ENCODE data around the gene PEPD. TPM values are rescaled to one million over a fixed set of nuclear protein-coding genes. Genes with fewer than 3 reads are reported as not detected.

PEPD gene
- total RNA-seq, 1 donor from 2014 or later, result 30.0 TPM

DNA sequence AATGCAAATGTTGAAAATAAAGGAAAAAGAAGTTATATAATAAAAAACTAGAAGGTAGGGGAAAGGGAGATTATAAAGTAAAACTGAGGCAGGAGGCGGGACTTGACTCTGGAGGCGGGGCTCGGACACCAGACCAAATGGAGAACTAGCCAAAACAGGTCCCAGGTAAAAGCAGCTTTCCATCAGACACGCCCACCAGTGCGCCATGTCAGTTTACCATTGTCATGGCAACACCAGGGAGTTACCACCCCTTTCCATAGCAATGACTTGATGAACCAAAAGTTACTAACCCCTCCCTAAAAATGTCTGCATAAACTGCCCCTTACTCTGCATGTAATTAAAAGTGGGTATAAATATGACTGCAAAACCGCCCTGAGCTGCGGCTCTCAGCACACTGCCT, 70.9 kb downstream of the PEPD start:
- no peaks in the 10 kb centered on the region for H3K27me3 ChIP-seq (ENCODE audit: low read depth)
- TF ChIP-seq, protein P1, sequence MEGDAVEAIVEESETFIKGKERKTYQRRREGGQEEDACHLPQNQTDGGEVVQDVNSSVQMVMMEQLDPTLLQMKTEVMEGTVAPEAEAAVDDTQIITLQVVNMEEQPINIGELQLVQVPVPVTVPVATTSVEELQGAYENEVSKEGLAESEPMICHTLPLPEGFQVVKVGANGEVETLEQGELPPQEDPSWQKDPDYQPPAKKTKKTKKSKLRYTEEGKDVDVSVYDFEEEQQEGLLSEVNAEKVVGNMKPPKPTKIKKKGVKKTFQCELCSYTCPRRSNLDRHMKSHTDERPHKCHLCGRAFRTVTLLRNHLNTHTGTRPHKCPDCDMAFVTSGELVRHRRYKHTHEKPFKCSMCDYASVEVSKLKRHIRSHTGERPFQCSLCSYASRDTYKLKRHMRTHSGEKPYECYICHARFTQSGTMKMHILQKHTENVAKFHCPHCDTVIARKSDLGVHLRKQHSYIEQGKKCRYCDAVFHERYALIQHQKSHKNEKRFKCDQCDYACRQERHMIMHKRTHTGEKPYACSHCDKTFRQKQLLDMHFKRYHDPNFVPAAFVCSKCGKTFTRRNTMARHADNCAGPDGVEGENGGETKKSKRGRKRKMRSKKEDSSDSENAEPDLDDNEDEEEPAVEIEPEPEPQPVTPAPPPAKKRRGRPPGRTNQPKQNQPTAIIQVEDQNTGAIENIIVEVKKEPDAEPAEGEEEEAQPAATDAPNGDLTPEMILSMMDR (IDR thresholded peaks at IDR 0.05; ENCODE audit: borderline replicate concordance), result no peak
- H3K4me3 ChIP-seq, result no peak overlapping the region
- peaks cover 12% of the 10 kb centered on the region for H3K36me3 ChIP-seq
- H3K27ac ChIP-seq (replicated peaks), result no peak overlapping the region
- no peak for DNase-seq
- H3K4me1 ChIP-seq, result no peaks in the 10 kb centered on the region
- intact Hi-C loops (cut with micrococcal nuclease), result no loop called here
- no peaks in the 10 kb centered on the region for H3K9me3 ChIP-seq (replicated peaks)

DNA sequence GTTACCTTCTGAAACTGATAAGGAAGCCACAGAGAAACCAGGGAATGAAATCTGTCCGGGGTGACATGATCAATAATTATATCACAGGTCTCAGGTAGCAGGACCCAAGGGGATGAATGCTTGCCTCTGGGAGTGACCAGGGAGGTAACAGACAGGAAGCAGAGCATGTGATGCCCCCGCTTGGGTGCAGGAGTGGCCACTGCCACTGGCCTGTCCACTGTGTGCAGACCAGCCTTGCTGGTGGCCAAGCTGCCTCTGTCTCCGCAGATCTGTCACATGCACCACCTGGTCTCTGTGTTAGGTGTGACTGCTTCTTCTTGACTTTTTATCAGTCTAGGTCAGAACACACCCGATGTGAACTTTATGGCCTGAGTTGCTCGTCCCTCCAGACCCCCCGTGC, 71.8 kb downstream of the PEPD start:
- Histone ChIP-seq H3K4me1 (no peaks in the 10 kb centered on the region), H3K36me3 (peaks cover 15% of the 10 kb centered on the region), H3K4me3 (no peak overlapping the region), H3K9me3 (replicated peaks) (no peaks in the 10 kb centered on the region), H3K27me3 (ENCODE audit: low read depth) (no peaks in the 10 kb centered on the region), H3K27ac (replicated peaks) (no peak overlapping the region)
- DNase-seq, result no peak
- intact Hi-C loops (cut with micrococcal nuclease), result no loop called here
- TF ChIP-seq, protein P1 (IDR thresholded peaks at IDR 0.05; ENCODE audit: borderline replicate concordance), result no peak

DNA sequence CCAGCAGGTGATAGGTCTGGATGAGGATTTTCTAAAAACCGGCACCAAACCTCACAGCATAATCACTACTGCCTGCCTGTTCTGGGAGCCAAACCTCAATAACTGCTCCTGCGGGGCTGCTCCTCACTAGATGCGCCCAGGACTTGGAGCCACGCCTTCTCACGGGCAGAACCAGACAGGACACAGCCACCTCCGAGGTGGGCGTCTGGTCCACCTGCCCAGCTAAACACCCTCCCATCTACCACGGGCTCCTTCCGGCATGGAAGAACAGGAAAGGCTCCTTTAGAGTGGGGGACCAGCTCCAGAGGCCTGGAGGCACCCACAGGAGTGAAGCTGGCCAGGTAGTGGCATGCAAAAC, 73.5 kb downstream of the PEPD start:
- H3K9me3 ChIP-seq (replicated peaks), result no peaks in the 10 kb centered on the region
- intact Hi-C loops (cut with micrococcal nuclease), result no loop called here
- H3K4me3 ChIP-seq, result no peak overlapping the region
- H3K27ac ChIP-seq (replicated peaks), result no peak overlapping the region
- H3K36me3 ChIP-seq, result peaks cover 20% of the 10 kb centered on the region
- TF ChIP-seq, protein P1 (IDR thresholded peaks at IDR 0.05; ENCODE audit: borderline replicate concordance), result no peak
- H3K27me3 ChIP-seq (ENCODE audit: low read depth), result no peaks in the 10 kb centered on the region
- no peaks in the 10 kb centered on the region for H3K4me1 ChIP-seq
- peak; percentile 1 for DNase-seq

DNA sequence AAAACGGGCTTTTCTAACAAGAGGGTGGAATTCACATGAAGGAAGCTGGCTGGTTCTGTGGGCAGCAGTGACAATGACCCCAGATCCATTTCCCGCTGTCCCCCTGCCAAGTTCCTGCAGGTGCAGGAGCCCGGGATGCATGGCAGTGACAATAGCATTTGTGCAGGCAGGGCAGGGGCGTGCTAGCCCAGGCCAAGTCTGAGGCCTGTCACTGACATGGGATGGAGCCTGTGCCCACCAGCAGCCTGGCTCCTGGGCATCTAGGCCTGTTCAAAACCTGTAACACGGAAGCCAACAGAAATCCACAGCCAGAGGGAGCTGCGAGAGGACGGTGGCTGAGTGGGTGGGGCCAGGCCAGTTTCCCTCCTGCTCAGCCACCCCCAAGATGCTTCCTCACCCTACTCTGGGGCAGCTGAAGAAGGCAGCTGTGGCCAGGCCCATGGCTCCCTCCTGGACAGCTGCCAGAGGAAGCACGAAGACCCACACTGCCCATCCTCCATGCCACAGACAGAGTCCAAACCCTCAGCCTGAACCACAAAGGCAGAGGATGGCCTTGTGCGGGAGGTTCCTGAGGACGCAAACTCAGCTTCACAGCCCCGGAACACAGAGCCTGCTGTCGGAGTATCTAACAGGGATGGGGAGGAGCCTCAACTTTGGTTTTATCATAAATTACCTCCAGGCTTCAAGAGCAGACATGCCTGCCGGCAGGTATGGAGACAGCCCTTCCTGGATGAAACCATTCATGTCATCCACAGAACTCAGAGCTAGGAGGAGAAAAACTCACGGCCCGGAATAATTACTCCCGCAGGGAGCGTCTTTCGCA, 74.0 kb downstream of the PEPD start:
- H3K9me3 ChIP-seq (replicated peaks), result no peaks in the 10 kb centered on the region
- no peaks in the 10 kb centered on the region for H3K27me3 ChIP-seq (ENCODE audit: low read depth)
- no peaks in the 10 kb centered on the region for H3K4me1 ChIP-seq
- TF ChIP-seq, protein P1 (IDR thresholded peaks at IDR 0.05; ENCODE audit: borderline replicate concordance), result no peak
- H3K36me3 ChIP-seq, result peaks cover 20% of the 10 kb centered on the region
- DNase-seq, result peak; percentile 5
- no peak overlapping the region for H3K4me3 ChIP-seq
- H3K27ac ChIP-seq (replicated peaks), result no peak overlapping the region
- intact Hi-C loops (cut with micrococcal nuclease), result no loop called here

DNA sequence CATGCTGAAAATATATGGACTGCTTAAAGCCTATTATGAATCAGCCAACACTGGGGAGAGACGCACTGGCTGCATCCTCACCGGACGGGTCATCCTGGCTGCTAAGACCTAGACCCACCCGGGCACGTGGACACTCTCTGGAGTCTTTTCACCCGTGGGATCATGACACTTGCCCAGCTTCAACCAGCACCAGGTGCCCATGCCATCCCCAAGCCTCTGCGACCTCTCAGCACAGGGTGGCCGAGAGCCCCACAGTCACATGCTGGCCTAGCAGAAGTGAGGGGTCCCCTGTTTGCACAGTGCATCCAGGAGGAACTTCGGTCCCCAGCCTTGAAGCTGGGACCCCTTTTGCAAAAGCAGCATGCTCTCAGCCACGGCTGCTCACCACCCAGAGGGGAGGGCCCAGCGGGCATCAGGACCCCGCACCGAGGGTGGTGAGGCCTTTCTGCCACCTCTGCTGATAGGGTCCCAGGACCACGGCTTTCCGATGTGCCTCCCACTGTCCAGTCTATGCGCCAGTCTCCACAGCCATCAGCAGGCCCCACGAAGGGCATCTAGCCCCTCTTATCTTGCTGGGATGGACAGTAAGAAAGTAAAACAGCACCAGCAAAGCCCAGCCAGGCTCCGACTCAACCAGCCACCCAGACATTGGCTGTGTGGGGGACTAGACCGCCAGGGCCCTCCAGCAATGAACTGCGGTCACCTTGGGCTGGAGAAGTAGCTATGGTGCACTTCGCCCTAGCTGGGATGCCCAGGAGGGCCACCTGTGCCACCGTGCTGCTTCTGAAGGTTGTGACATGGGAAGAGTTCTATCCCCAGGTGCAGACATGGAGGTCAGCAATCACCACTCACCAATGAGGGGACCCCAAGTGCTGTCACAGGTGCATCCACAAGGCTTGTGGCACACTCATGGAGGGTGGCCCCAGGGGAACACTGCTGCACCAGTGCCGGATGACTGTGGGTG, 75.0 kb downstream of the PEPD start:
- H3K4me1 ChIP-seq, result no peaks in the 10 kb centered on the region
- TF ChIP-seq, protein P1 (IDR thresholded peaks at IDR 0.05; ENCODE audit: borderline replicate concordance), result no peak
- no peak overlapping the region for H3K4me3 ChIP-seq
- H3K27me3 ChIP-seq (ENCODE audit: low read depth), result no peaks in the 10 kb centered on the region
- peak; percentile 7 for DNase-seq
- H3K27ac ChIP-seq (replicated peaks), result no peak overlapping the region
- peaks cover 20% of the 10 kb centered on the region for H3K36me3 ChIP-seq
- no peaks in the 10 kb centered on the region for H3K9me3 ChIP-seq (replicated peaks)
- intact Hi-C loops (cut with micrococcal nuclease), result no loop called here

Data from left ventricle myocardium inferior (tissue), 1 donor.